K562 (cell line): Measurements from ENCODE around the gene TMEM184A.

Source experiments
- CTCF ChIP-seq, 3 experiments: IDR thresholded peaks in 2 of 3; conservative IDR thresholded peaks in 1 of 3; 2 replicates each; pipeline ENCODE4 v1.5.1; 2011 to 2012; ENCODE audit warnings: low read length in 3 of 3, mild to moderate bottlenecking in 3 of 3, control low read depth in 2 of 3, improper control_type of control experiment in 1 of 3, inconsistent platforms in 1 of 3, low read depth in 1 of 3, mixed read lengths in 1 of 3, moderate library complexity in 1 of 3; ENCODE audit not compliant: insufficient read depth in 2 of 3
- EP300 ChIP-seq: IDR thresholded peaks from 2 replicates; pipeline ENCODE4 v1.6.1; 2012; ENCODE audit warnings: low read length, improper control_type of control experiment
- NCOA2 ChIP-seq, 2 experiments: fragments of 450-650 bp; IDR thresholded peaks; 2 replicates each; pipeline ENCODE4 v1.6.1; 2018; ENCODE audit warnings: mild to moderate bottlenecking in 2 of 2, moderate library complexity in 1 of 2; ENCODE audit not compliant: partially characterized antibody in 2 of 2
- TRIM25 ChIP-seq: fragments of 450-650 bp; IDR thresholded peaks from 2 replicates; pipeline ENCODE4 v1.7.0; 2016; ENCODE audit warnings: borderline replicate concordance

GRCh38 chr7:1562116-1562515 lies 6.1 kb upstream of the TMEM184A start:
- TF ChIP-seq EP300 (no peak), CTCF (IDR thresholded peaks at IDR 0.05 in 2 of 3, conservative IDR thresholded peaks at IDR 0.05 in 1 of 3; ENCODE audit: insufficient read depth in 2 of 3, low read depth in 1 of 3, low read length in 3 of 3) (no peak), NCOA2 (IDR thresholded peaks at IDR 0.05; ENCODE audit: partially characterized antibody in 2 of 2) (no peak), TRIM25 (no peak)
